Activated effector memory CD4-positive, alpha-beta T cell treated with Interleukin-2 at 50 U/mL for 16 hours (primary cell): Measurements from ENCODE around the gene SOWAHC.
"Not testable (repeated sequence)": the region's sequence is repeated elsewhere in the genome, so short reads cannot be mapped to it uniquely, and the experiment has no call there.

ENCODE experiments used
- DNase-seq: peaks from one replicate; pipeline ENCODE4 v3.0.0-alpha.2; 2020

SOWAHC gene

GRCh38 chr2:109613922-109614714 is at the start of gene SOWAHC, which contains the start of gene SEPTIN10:
Gene SOWAHC, plus strand, starts transcription at chr2:109614364. Its CDS starts 126 bp downstream, at chr2:109614490.
Gene SEPTIN10, minus strand, starts transcription at chr2:109613966. Its CDS starts 139 bp downstream, at chr2:109613827.
- DNase-seq: peak; percentile 71

- no peak for DNase-seq
These were observed 38.8 kb upstream of the SOWAHC start for GRCh38 chr2:109575373-109575772.

GRCh38 chr2:109577630-109578029 is 36.5 kb upstream of the SOWAHC start:
- DNase-seq: not testable (repeated sequence)

- DNase-seq: no peak
These were observed 31.0 kb upstream of the SOWAHC start for GRCh38 chr2:109582928-109583895.

- no peak for DNase-seq
These were observed 27.5 kb upstream of the SOWAHC start for GRCh38 chr2:109586687-109587086.

- no peak for DNase-seq
These were observed 23.0 kb upstream of the SOWAHC start for GRCh38 chr2:109591206-109591605.

GRCh38 chr2:109592905-109593304 is 21.3 kb upstream of the SOWAHC start:
- no peak for DNase-seq

- DNase-seq: no peak
These were observed 19.8 kb upstream of the SOWAHC start for GRCh38 chr2:109594246-109594885.

- no peak for DNase-seq
These were observed 18.5 kb upstream of the SOWAHC start for GRCh38 chr2:109595644-109596043.

GRCh38 chr2:109597283-109597682 is 16.9 kb upstream of the SOWAHC start:
- no peak for DNase-seq

GRCh38 chr2:109601783-109602182 is 12.4 kb upstream of the SOWAHC start:
- DNase-seq: no peak

GRCh38 chr2:109602617-109603188 is 11.5 kb upstream of the SOWAHC start:
- DNase-seq: no peak

- DNase-seq: no peak
These were observed 9.6 kb upstream of the SOWAHC start for GRCh38 chr2:109604597-109604996.

- DNase-seq: no peak
These were observed 6.4 kb upstream of the SOWAHC start for GRCh38 chr2:109607766-109608165.

- DNase-seq: no peak
These were observed 4.7 kb upstream of the SOWAHC start for GRCh38 chr2:109609352-109610024.

GRCh38 chr2:109611467-109612095 is 2.6 kb upstream of the SOWAHC start:
- no peak for DNase-seq

GRCh38 chr2:109613081-109613921 is 863 bp upstream of the SOWAHC start:
- no peak for DNase-seq

GRCh38 chr2:109614715-109615636 is 812 bp downstream of the SOWAHC start:
- no peak for DNase-seq

GRCh38 chr2:109615637-109616144 is 1.5 kb downstream of the SOWAHC start:
- DNase-seq: no peak
